Glutamatergic neuron (in vitro differentiated cells): ENCODE measurements around the gene CIB1. TPM values are rescaled to one million over a fixed set of nuclear protein-coding genes. Genes with fewer than 3 reads are reported as not detected.

ENCODE experiments used
- DNase-seq: peaks from one replicate; pipeline ENCODE4 v3.0.0; 2022
- H3K27ac Mint-ChIP-seq: one replicate; pipeline ENCODE4 v1.8.0; 2020; ENCODE audit warnings: mild to moderate bottlenecking, mixed read lengths, inconsistent platforms; ENCODE audit not compliant: unreplicated experiment
- H3K27me3 Mint-ChIP-seq: one replicate; pipeline ENCODE4 v1.8.0; 2020; ENCODE audit warnings: mild to moderate bottlenecking, moderate library complexity, mixed read lengths, inconsistent platforms; ENCODE audit not compliant: unreplicated experiment
- H3K36me3 Mint-ChIP-seq: one replicate; pipeline ENCODE4 v1.8.0; 2020; ENCODE audit warnings: mild to moderate bottlenecking, mixed read lengths, inconsistent platforms; ENCODE audit not compliant: unreplicated experiment
- H3K4me1 Mint-ChIP-seq: one replicate; pipeline ENCODE4 v1.8.0; 2020; ENCODE audit warnings: mild to moderate bottlenecking, low read depth, mixed read lengths, inconsistent platforms; ENCODE audit not compliant: unreplicated experiment
- H3K4me3 Mint-ChIP-seq: one replicate; pipeline ENCODE4 v1.8.0; 2020; ENCODE audit warnings: mild to moderate bottlenecking, mixed read lengths, inconsistent platforms; ENCODE audit not compliant: unreplicated experiment
- H3K9me3 Mint-ChIP-seq: one replicate; pipeline ENCODE4 v1.8.0; 2020; ENCODE audit warnings: mild to moderate bottlenecking, moderate library complexity, mixed read lengths, inconsistent platforms; ENCODE audit not compliant: unreplicated experiment
- CTCF ChIP-seq: fragments of 200-600 bp; sonication (generic); IDR thresholded peaks from one replicate; pipeline ENCODE4 v1.5.0; 2021; ENCODE audit not compliant: partially characterized antibody, unreplicated experiment
- total RNA-seq: library from RNA; stranded (reverse); fragmentation: NEBNext Ultra II Directional; extraction: Animal tissue kit (Norgen Biotek cat#: 25700); gene quantifications from one replicate; pipeline ENCODE4 v1.2.1, GENCODE V29; 2021; ENCODE audit not compliant: unreplicated experiment

CIB1 gene
- total RNA-seq, 1 donor from 2014 or later: 8.0 TPM

DNA sequence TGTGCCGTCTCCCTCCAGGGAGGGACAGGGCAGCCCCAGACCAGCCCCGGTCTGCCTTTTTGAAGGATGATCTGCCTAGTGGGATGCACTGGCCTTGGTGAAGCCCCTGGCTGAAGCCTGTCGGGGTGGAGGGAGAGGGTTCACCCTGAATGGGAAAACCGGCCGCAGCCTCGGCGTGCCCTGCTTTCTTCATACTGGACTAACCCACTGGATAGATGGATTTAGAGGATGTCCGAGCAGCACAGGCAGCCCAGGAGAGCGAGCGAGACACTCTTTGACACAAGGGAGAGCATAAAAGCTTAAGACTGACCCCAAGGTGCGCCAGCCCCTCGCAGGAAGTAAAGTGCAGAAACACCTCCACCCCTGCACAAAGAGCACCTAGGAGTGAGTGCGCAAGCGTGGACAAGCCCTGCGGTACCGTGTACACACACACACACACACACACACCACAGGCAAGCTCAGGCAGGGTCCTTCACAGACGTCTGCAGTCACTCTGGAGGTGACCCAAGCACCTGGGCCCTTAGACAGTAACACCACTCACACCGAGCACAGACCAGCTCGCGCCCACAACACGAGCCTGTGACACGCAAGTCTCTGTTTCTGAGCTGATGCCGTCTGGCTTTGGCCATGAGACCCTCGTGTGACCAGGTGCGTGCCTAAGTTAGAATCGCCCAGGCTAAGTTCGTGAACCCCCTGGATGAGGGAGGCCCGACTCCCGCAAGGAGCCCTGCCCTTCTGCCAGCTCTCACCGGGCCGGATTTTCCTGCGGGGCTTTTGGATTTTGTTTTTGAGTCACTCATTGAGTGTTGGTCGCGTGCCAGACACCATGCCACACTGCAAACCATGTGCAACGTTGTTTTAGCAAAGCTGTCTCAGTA is 21.3 kb downstream of the CIB1 start:
- H3K4me1 Mint-ChIP-seq: peaks cover 4% of the 10 kb centered on the region
- peaks cover 3% of the 10 kb centered on the region for H3K9me3 Mint-ChIP-seq
- TF ChIP-seq CTCF: no peak
- no peak for DNase-seq
- peaks cover 12% of the 10 kb centered on the region for H3K27me3 Mint-ChIP-seq
- H3K36me3 Mint-ChIP-seq: peaks cover 5% of the 10 kb centered on the region
- H3K27ac Mint-ChIP-seq: no peak overlapping the region
- H3K4me3 Mint-ChIP-seq: no peak overlapping the region

DNA sequence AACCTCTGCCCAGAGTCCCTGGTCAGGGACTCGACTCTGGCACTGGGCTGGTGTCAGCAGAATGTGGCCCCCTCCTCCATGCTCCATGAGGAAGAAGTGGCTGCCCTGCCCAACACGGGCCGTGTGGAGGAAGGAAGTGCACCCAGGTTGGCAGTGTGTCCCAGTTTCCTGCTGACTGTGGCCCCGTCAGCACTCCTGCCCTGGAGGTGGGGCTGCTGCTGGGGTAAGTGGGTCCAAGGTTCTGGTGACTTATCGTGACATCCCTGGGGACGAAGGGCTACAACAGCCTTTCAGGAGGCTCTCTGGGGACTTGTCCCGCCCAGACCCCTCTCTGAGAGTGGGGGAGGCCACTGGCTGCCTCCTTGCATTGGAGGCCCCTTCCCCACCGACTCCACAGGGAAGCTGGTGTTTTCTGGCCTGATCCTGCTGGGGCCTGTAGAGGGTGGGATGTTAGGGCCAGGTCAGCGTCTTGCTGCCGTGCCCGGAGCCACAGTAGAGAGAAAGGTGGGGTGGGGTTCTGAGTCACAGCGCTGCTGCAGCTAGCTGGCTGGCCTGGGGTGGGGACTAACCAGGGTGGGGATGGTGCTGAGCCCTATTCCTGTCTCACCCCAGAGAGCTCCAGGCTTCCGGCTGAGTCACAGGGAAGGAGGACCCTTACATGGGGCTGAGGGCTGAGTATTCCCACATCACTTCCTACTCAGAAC is 22.1 kb downstream of the CIB1 start:
- Mint-ChIP-seq H3K4me1 (peaks cover 4% of the 10 kb centered on the region), H3K27me3 (peaks cover 12% of the 10 kb centered on the region), H3K27ac (no peak overlapping the region), H3K36me3 (peaks cover 5% of the 10 kb centered on the region), H3K4me3 (no peak overlapping the region), H3K9me3 (peaks cover 3% of the 10 kb centered on the region)
- no peak for DNase-seq
- TF ChIP-seq CTCF: no peak

DNA sequence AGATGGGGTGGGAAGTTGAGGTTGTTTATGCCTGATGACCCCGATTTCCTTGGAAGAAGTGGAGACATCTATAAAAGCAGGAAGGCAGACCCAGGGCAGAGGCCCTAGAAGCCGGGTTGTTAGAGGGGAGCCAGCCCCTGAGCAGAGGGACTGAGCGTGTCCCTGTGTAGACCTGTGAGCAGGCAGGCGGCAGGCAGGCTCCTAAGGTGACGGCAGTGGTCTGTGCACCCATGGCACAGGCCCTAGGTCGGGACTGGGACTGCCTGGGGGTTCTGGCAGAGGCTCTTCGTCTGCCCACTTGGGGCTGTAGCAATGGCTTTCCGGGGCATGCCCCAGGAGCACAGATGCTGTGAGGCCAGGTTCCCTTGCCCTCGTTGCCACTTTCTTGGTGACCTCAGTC is 22.7 kb downstream of the CIB1 start:
- Mint-ChIP-seq H3K36me3 (peaks cover 5% of the 10 kb centered on the region), H3K27ac (peak overlapping the region; percentile 52), H3K9me3 (peaks cover 5% of the 10 kb centered on the region), H3K4me1 (peaks cover 4% of the 10 kb centered on the region), H3K4me3 (no peak overlapping the region), H3K27me3 (peaks cover 12% of the 10 kb centered on the region)
- DNase-seq: no peak
- no peak for TF ChIP-seq CTCF

DNA sequence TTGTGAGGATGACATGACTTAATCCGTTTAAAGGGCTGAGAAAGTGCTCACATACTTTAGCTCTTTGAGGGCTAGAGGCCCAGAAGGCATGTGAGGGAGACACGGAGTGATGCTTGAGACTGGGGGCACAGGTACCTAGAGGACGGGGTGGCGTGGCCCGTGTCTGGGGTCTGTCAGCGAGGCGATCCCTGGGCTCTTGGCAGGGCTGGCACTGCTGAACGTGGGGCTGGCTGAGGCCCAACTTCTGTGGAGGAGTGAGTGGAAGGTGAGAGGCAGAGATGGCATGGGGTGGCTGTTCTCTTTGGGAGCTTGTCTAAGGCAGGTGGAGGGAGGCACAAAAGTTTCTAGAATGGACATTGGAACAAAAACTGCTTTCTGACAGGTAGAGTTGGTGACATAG is 23.1 kb downstream of the CIB1 start:
- Mint-ChIP-seq H3K9me3 (peaks cover 5% of the 10 kb centered on the region), H3K4me1 (peaks cover 4% of the 10 kb centered on the region), H3K36me3 (peaks cover 5% of the 10 kb centered on the region), H3K27ac (peak overlapping the region; percentile 52), H3K27me3 (peaks cover 12% of the 10 kb centered on the region), H3K4me3 (no peak overlapping the region)
- TF ChIP-seq CTCF: no peak
- no peak for DNase-seq

- H3K9me3 Mint-ChIP-seq: peaks cover 5% of the 10 kb centered on the region
- no peak overlapping the region for H3K27ac Mint-ChIP-seq
- no peak for DNase-seq
- peak overlapping the region; percentile 32 for H3K4me3 Mint-ChIP-seq
- H3K4me1 Mint-ChIP-seq: peaks cover 4% of the 10 kb centered on the region
- peaks cover 12% of the 10 kb centered on the region for H3K27me3 Mint-ChIP-seq
- H3K36me3 Mint-ChIP-seq: peaks cover 5% of the 10 kb centered on the region
- TF ChIP-seq CTCF: no peak
These were observed 24.1 kb downstream of the CIB1 start for GRCh38 chr15:90209591-90209990.
